Epithelial cell of umbilical artery (primary cell): ENCODE results near the gene FOXD4L3. TPM values are rescaled to one million over a fixed set of nuclear protein-coding genes. Genes with fewer than 3 reads are reported as not detected.

Source experiments
- total RNA-seq: library from RNA; depleted of rRNA; stranded (reverse); fragments of >200 nt; gene quantifications from 2 replicates; pipeline ENCODE4 v1.2.3, GENCODE V29; 2014

FOXD4L3 gene
- total RNA-seq: not detected in 2 replicates

GRCh38 chr9:68302567-68302966 is at the start of gene FOXD4L3:
Gene FOXD4L3, plus strand, starts transcription at chr9:68302867. Its CDS starts 85 bp downstream, at chr9:68302952.

Other genes with a start within 250 kb of the FOXD4L3 start
- gene ZNG1C, start 60.9 kb upstream of the FOXD4L3 start, total RNA-seq: 19.2 and 29.3 TPM in 2 replicates
- gene PGM5, start 53.7 kb downstream of the FOXD4L3 start, total RNA-seq: 0.46 and 0.65 TPM in 2 replicates
- gene TMEM252, start 238.0 kb downstream of the FOXD4L3 start, total RNA-seq: not detected in 2 replicates